ENCODE measurements around the gene CCDC32.

GRCh38 chr15:40598126-40598525 lies 33.3 kb upstream of the CCDC32 start:
- TF ChIP-seq ELK1 (IDR thresholded peaks at IDR 0.05; ENCODE audit: low read depth, low read length) (no peak), KDM5A (IDR thresholded peaks at IDR 0.05) (no peak), CTCF (IDR thresholded peaks at IDR 0.05) (no peak), KDM1A (IDR thresholded peaks at IDR 0.05; ENCODE audit: low read depth) (no peak)

Measured in A549 (cell line).